Right ventricle myocardium inferior (tissue), 1 donor: ENCODE measurements around the gene TCERG1L. TPM values are rescaled to one million over a fixed set of nuclear protein-coding genes. Genes with fewer than 3 reads are reported as not detected.
A peak's percentile ranks its signal among the peaks of the same experiment; 100 is the strongest.

Experiments used
- ATAC-seq: fragments of 200-7000 bp; cut with Tn5 transposase; one replicate; pipeline ENCODE4 v1.9.1; 2020; ENCODE audit warnings: mild to moderate bottlenecking, moderate library complexity
- DNase-seq: peaks from one replicate; pipeline ENCODE4 v3.0.0; 2021; ENCODE audit errors: missing footprints
- intact Hi-C: fragments of 100-400 bp; cut with DNase I; formaldehyde crosslinking; loops from one replicate; pipeline ENCODE4 v1.11.0; 2022
- total RNA-seq: library from RNA; stranded (reverse); fragmentation: NEBNext Ultra II Directional; extraction: Animal tissue kit (Norgen Biotek cat#: 25700); gene quantifications from one replicate; pipeline ENCODE4 v1.2.1, GENCODE V29; 2021
- donor health status: DM: no; HTN: yes; CAD: no; lungs with severe emphysema.

Gene TCERG1L
- total RNA-seq, 1 donor from 2014 or later, result not detected

DNA sequence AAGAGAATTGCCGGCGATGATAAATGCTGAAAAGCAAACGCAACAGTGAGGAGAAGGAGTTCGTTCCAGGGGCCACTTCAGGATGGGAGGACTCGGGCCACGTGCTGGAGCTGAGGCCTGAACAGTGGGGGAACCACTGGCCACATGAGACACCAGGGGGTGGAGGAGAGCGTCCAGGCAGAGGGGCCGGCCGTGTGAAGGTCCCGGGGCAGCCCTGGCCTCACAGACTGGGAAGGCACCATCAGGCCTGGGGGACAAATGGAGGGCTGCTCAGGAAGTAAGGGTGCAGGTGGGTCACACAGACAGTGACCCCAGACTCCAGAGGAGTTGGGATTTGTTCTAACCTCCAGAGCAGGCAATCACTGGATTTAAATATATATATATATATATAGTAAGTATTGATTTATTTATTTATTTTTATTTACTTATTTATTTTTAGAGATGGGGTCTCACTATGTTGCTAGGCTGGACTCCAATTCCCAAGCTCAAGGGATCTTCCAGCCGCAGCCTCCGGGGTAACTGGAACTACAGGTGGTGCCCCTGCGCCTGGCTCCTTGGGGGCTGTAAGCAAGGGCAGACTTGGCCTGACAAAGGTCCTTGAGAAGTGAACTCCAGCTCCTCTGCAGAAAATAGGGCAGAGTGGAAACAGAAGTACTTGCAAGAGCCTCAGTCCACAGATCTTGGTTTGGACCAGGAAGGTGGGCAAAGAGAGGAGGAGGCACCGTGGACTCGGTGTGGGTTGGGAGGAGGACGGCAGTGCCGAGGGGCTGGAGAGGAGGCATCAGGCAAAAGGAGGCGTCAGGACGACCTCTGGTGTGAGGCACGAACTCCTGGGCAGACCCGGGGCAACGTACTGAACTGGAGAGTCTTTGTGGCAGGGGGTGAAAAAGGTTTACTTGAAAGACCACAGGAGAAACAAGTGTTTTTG is 57.3 kb downstream of the TCERG1L start:
- no peak for DNase-seq
- intact Hi-C loops, result no loop called here
- ATAC-seq, result no peak

DNA sequence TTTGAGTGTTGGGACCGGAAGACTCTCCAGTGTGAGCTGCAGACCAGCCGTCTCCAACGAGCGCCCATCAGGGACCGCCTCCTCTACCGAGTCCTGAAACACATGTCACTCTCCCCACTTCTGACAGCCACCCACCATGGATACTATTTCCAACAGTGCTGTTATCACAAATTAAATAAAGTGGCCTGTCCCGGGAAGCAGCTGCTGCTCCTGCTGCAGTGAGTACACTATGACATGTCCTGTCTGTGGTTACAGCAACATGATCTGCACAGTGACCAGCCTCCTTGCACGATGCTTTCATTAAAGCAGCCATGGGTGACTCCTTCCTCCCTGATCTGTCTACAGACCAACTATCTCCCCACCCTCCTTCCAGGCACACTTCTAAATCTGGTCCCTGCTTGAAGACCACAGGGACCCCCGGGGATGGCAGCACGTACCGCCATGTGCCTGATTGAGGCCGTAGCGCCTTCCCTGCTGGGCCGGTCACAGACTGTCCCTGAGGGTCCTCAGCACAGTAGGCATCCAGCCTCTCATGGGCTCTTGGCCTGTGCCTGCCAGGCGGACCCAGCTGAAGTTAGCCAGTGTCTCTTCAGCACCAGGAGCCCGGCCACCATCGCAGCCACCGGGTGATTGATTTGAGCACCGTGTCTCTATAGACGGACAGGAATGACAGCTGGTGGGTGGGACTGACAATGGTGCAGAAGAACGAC is 58.8 kb downstream of the TCERG1L start:
- ATAC-seq, result no peak
- intact Hi-C loops, result no loop called here
- DNase-seq, result no peak

DNA sequence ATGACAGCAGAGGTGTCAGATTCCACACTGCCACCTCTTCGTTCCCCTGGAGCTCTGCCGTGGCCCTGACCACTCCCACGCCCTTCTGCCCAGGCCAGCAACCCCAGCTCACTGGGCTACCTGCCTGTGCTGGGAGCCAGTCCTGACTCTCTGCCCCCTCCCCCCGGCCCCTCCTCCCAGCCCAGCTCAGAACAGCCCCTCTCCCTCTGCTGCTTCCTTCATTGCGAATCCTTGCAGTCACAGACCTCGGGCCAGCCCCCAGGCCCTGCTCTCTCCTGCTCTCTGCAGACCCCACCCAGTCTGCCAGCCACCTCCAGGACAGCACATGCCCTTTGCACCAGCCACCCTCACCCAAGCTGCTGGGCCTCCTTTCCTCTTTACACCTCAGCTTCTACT is 60.4 kb downstream of the TCERG1L start:
- DNase-seq (no peak), ATAC-seq (no peak)
- intact Hi-C loops, result no loop called here

DNA sequence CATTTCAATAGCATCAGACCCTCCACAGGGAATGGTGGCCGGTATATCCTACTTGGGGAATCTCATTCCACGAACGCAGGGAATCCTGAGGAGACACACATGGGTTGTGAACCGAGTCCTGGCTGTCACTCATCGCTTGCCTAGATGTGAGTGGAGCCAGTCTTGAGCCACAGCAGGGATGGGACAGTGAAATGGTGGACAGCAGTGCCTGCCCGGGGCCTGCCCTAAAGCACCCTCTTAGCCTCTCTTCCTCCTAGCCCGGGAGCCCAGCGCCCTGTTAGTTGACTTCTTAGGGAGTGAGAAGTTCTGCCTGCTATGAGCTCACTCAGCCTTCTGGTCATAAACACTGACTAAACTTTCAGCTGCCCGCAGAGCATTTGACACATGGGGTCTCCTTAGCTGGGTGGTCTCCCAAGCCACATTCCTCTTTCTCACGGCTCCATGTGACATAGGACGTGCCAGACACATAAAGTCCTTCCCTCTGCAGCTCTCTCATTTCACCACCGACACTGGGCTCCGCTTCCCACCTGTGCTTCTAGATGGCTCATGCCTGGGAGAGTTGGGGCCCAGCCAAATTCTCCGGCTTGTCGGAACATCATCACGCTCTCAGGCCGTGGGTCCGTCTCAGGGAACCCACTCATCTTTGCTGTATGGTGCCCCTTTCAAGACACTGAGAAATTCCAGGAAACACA is 60.9 kb downstream of the TCERG1L start:
- intact Hi-C loops, result no loop called here
- ATAC-seq (no peak), DNase-seq (no peak)

DNA sequence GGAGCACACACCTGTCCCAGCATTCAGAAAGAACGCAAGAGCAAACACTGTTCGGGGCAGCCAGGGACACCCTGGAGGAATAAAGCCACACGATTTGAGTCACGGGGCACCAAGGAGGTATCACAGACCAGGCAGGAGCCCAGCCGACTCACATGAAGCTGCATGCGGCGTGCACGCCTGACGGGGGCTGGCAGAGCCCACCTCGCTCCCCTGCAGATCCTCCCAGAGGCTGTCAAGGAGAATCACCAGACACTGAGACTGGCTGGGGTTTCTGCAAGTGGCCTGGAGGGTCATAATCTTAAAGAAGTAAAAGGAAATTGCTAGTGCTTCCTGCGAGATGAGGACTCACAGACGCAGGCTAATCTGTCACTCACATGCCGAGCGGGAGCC is 61.6 kb downstream of the TCERG1L start:
- no peak for ATAC-seq
- intact Hi-C loops, result no loop called here
- no peak for DNase-seq

DNA sequence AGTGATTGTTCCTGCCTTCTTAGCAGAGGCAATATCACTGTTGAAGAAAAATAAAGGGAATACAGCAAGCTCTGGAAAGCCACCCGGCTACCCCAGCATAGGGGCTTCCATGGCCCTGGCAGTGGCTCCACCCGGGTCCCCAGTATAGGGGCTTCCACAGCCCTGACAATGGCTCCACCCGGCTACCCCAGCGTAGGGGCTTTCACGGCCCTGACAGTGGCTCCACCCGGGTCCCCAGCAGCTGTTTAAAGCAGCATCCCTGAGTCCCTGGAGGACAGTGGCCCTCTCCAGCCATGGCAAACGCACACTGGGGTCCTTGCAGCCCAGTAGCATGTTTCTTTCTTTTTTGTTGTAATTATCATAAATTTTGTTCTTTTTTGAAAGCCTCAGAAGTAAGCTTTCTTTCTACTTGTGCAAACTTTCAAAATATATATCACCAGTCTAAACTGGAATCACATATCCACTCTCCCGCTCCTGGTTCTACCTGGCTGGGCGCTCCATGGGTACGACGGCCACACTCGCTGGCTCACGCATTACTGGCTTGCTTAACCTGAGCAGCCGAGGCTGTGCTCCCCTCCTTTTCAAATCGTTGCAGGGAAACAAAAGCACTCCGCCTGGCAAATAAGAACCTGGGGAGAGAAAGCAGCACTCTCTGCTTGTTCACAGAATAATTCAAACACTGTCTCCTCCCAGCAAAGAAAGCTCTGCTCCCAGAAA is 62.1 kb downstream of the TCERG1L start:
- no peak for ATAC-seq
- intact Hi-C loops, result no loop called here
- DNase-seq, result no peak

DNA sequence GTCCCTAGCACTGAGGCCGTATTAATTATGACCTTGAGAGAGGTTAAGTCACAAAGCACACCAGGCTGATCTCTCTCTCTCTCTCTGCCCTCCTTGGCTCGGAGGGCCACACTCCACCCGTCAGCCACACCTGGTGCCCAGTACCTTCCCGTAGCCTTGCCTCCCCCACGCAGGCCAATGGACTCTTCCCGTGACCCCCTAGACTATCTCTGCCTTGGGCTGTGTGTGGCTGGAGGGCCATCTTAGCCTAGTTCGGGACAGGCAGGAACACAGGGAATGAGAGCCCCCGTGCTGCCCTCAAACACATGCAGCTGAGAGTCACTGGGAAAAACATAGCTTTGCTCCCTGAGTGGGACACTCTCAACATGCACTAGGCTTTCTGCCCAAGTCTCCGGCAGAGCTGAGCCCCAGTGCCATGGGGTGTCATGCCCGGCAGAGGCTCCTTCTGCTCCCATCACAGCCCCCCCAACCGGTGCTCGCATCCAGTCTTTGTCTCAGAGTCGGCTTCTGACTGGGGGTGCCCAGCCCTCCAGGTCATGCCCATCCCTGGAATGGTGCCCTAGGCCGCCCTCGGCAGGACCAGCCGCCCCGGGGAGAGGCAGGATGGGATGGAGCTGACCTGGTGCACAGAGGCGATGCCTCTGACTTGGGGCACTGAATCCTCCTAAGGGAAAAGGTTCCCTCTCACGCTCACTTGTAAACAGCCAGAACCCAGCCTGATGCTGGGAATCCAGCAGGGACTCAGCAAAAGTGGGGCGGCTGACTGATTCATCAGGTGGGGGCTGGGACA is 63.0 kb downstream of the TCERG1L start:
- ATAC-seq (no peak), DNase-seq (no peak)
- intact Hi-C loops, result no loop called here

DNA sequence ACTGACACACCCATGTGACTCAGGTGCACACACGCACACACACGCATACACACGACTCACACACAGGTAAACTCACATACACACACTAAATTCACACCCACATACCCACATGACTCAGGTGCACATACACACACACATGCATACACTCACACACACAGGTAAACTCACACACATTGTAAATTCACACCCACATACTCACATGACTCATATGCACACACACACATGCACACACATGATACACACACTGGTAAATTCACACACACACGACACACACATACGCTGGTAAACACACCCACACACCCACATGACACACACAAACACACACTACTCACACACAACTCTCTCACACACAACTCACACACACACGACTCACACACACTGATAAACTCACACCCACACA is 63.6 kb downstream of the TCERG1L start:
- no peak for DNase-seq
- ATAC-seq, result no peak
- intact Hi-C loops, result no loop called here

DNA sequence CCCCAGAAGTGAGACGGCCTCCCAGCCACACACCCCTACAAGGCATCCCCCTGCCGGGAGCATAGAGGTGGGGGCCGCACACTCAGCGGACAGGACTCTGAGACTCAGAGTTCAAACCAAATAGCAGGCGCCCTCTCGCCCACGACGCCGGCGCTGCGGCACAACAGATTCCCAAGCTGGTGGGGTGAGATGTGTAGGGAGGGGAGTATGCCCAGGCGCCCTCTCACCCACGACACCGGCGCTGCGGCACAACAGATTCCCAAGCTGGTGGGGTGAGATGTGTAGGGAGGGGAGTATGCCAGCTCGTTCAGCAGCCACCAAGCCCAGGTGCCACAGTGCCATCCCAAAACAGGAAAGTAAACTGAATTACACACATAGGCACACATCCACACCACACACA is 64.7 kb downstream of the TCERG1L start:
- ATAC-seq (no peak), DNase-seq (no peak)
- intact Hi-C loops, result no loop called here

DNA sequence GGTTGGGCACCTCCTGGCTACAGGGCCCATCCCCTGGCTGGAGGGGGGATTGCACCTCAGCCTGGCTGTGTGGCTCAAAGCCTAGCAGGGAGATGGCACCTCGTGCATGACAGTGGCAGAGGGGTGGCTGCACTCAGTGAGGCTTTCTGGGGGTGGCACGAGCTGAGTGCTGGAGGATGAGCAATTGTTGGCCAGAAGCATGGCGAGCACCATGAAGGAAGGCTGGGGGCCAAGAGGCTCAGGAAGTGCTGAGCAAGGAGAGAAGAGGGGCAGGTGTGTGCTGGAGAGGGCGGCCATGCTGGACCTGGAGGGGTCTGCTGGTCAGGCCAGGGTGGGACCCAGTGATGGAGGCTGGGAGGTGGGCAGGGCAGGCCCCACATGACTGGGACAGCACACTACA is 65.4 kb downstream of the TCERG1L start:
- ATAC-seq (peak; percentile 19), DNase-seq (no peak)
- intact Hi-C loops, result no loop called here

DNA sequence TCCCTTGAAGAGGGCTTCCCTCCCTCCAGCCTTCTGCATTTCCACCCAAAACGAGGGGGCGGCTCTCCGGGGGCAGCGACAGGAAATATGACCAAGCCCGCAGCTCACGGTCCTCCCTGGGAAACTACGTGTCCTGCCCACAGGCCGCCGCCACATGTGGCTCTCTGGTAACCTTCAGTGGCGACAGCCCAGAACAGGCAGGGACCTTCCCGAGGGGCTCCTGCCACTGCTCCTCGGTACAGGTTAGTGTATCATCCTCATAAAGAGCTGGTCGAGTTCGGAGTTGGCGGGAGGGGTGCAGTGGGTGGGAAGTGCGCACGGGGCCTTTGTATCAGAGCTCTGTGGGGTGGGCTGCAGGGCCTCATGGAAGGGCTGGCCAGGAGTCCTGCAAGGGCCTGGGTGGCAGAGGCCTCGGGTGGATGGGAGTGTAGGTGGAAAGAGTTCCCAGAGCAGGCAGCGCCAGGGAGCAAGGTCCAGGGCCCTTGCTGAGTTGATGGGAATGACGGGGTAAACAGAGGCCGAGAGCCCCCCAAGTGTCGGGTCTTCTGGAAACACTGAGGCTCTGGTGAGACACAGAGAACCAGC is 66.0 kb downstream of the TCERG1L start:
- intact Hi-C loops, result no loop called here
- DNase-seq (no peak), ATAC-seq (no peak)

DNA sequence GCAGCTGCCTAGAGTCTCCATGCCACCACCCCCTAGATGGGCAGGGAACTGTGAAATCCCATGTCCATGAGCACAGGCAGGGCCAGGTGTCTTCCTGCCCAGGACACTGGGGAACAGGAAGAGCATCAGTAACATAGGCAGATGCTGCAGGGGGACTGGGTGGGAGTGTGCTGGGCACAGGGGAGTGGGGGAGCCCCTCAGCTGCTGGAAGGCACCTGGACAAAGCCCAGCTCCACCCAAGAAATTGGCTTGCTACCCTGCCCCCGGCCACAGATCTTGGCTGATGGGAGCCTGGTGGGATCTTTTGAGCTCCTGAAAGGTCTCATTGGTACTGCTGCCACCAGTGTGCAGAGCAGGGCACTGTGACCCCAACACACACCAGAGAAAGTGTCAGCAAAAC is 66.7 kb downstream of the TCERG1L start:
- intact Hi-C loops, result no loop called here
- DNase-seq (no peak), ATAC-seq (no peak)

DNA sequence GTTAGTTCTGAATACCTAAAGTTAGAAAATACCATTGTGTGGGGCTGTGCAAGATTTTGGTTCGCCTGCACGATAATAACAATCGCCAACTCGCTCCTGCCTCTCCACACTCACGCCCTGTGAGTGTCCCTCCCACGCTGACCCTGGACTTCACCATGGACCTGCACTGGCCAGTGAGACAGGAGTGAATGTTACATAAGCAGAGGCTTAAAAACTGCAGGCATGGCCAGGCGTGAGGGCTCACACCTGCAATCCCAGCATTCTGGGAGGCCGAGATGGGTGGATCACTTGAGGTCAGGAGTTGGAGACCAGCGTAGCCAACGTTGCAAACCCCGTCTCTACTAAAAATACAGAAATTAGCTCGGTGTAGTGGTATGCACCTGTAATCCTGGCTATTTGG is 68.4 kb downstream of the TCERG1L start:
- ATAC-seq, result no peak

DNA sequence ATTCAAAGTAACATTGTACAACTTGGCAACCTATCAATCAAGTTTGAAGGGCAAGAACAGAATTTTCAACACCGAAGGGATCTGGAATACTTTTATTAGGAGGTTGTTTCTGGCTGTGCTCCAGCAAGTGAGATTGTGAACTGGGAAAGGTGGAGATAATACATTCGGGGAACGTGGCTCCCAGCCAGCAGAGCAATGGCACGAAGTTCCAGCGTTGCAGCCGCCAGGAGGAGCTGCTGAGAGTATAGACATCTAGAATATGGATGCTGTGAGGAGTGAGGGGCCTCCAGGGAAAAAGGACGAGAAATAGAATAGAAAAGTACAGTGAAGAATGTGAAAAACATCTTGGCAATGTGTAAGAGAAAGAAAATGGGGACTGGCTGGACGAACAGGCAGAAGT is 69.5 kb downstream of the TCERG1L start:
- no peak for ATAC-seq
- intact Hi-C loops, result no loop called here
- no peak for DNase-seq

More for the DNA sequence above, 68.4 kb downstream of the TCERG1L start:
- intact Hi-C loops, result no loop called here
- no peak for DNase-seq

DNA sequence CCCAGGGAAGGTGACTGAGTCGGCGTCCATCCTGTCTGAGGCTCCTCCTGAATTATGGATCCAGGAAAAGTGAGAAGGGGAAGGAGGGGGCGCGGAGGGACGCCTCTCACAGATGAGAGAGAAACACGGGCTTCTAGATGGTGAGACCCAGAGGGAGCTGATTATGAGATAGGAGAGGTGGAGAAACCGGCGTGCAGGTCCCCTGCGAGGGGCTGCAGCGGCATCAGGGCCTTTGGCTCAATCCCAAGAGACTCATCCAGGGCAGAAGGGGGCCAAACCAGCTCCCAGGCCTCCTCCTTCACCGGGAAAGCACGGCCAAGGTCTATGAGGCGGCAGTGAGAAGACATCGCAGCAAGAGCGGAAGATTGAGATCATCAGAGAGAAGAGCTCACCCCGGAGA is 70.8 kb downstream of the TCERG1L start:
- ATAC-seq (no peak), DNase-seq (no peak)
- intact Hi-C loops, result no loop called here

DNA sequence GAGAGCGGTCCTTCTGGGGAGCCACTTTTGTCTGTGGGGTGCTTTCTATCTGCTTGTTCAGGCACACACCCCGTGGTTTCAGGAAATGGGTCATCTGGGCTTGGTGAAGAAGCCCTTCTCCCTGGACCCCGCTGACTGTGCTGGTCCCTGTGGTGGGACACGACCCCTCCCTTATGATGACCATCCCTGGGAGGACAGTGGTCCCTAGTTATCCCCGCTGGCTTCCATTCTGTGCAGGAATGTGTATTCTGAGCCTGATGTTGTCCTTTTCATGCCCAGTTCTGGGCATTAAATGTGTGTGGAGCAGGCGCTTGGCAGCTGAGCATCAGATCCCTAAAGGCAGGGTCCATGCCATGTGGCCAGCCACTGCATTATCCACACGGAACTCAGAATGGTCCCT is 71.6 kb downstream of the TCERG1L start:
- DNase-seq (no peak), ATAC-seq (no peak)
- intact Hi-C loops, result no loop called here

DNA sequence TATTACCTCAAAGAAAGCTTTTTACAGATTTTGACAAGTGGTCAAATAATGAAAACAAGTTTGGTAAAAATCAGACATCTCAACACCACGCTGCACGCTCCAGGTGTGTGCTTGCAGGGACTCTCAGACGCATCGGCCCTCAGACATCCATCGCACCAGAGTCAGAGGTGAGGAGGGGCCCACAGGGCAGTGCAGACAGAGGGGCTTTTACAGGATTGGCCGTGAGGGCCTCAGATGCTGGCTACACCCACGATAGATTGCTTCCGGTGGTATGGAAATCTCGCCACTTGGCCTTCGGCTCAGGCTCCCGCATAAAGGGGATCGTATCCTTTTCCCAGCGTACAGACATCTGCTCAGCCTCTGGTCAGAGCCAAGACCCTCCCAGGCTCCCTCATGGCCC is 72.1 kb downstream of the TCERG1L start:
- intact Hi-C loops, result no loop called here
- DNase-seq (no peak), ATAC-seq (no peak)

DNA sequence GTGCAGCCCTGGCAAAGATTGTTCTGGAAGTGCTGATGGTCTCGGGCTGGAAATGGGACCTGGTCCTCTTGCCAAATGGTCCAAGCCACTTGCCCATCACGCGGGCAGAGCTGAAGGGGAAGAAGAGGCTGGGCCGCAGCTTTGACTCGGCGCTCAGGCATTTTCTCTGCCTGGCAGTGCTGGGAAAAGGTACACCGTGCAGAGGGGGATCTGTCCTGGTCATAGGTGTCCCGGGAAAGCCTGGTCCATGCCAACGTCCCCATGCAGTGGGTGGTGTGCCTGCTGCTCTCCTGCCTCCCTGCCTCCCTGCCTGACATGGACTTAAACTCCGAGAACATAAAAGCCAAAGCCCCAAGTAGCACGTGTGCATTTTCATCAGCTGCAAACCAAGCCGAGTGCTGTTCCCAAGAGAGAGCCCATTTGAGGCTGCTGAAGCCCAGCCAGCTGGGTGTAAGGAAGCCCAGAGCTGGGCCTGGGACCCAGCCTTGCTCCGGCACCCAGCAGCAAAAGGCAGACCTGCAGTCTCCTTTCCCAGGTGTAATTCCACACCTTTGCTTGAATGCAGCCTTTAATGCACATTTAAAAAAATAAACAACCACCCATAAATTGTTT is 72.7 kb downstream of the TCERG1L start:
- DNase-seq (no peak), ATAC-seq (no peak)
- intact Hi-C loops, result no loop called here
